ENCODE data around the gene NOTCH1.

- no peak for TF ChIP-seq RARB (CRISPR knock-in tag; IDR thresholded peaks at IDR 0.05)
- no peak for TF ChIP-seq ISL1 (CRISPR knock-in tag; IDR thresholded peaks at IDR 0.05)
- TF ChIP-seq ZNF565 (CRISPR knock-in tag; conservative IDR thresholded peaks at IDR 0.05; ENCODE audit: low read depth): no peak
- no peak for TF ChIP-seq BACH2 (CRISPR knock-in tag; IDR thresholded peaks at IDR 0.05; ENCODE audit: borderline replicate concordance)
- TF ChIP-seq POU6F1 (CRISPR knock-in tag; IDR thresholded peaks at IDR 0.05; ENCODE audit: borderline replicate concordance, low read depth): no peak
- no peak for TF ChIP-seq ZFP30 (CRISPR knock-in tag; IDR thresholded peaks at IDR 0.05)
- TF ChIP-seq PATZ1 (CRISPR knock-in tag; IDR thresholded peaks at IDR 0.05; ENCODE audit: borderline replicate concordance): no peak
- no peak for TF ChIP-seq TCF4 (CRISPR knock-in tag; IDR thresholded peaks at IDR 0.05; ENCODE audit: borderline replicate concordance)
Measured at GRCh38 chr9:136558373-136558772, 12.5 kb upstream of the NOTCH1 start.

All from SK-N-SH treated with all-trans-retinoic acid at 6 μM for 48 hours (cell line).